NT2/D1 (cell line): ENCODE measurements around the gene PEPD.

Source experiments
- DNase-seq: peaks from one replicate; pipeline ENCODE4 v3.0.0-alpha.2; 2011; ENCODE audit warnings: low read depth, low spot score
- H3K27me3 ChIP-seq: 2 replicates; pipeline ENCODE4 v1.6.0; 2011; ENCODE audit warnings: mild to moderate bottlenecking; ENCODE audit not compliant: insufficient read length, insufficient read depth
- H3K36me3 ChIP-seq: 2 replicates; pipeline ENCODE4 v1.6.1; 2011; ENCODE audit warnings: mild to moderate bottlenecking, low read length, mixed read lengths; ENCODE audit not compliant: insufficient read depth, insufficient read length
- H3K4me1 ChIP-seq: 2 replicates; pipeline ENCODE4 v1.5.1; 2011; ENCODE audit not compliant: insufficient read depth, insufficient read length
- H3K4me3 ChIP-seq: 2 replicates; pipeline ENCODE4 v1.5.1; 2011; ENCODE audit warnings: low read depth; ENCODE audit not compliant: insufficient read length
- H3K9ac ChIP-seq: 2 replicates; pipeline ENCODE4 v1.6.0; 2011; ENCODE audit warnings: low read depth; ENCODE audit not compliant: insufficient read length
- H3K9me3 ChIP-seq: 2 replicates; pipeline ENCODE4 v1.5.1; 2011; ENCODE audit warnings: mild to moderate bottlenecking, low read length; ENCODE audit not compliant: insufficient read depth
- SUZ12 ChIP-seq: IDR thresholded peaks from 2 replicates; pipeline ENCODE4 v1.6.1; 2011; ENCODE audit not compliant: insufficient read length, insufficient read depth; ENCODE audit errors: extremely low read depth
- YY1 ChIP-seq: IDR thresholded peaks from 2 replicates; pipeline ENCODE4 v1.6.1; 2011; ENCODE audit not compliant: insufficient read length, insufficient read depth
- ZNF274 ChIP-seq: IDR thresholded peaks from 2 replicates; pipeline ENCODE4 v1.6.1; 2011; ENCODE audit warnings: mild to moderate bottlenecking, low read depth, low read length

PEPD gene

DNA sequence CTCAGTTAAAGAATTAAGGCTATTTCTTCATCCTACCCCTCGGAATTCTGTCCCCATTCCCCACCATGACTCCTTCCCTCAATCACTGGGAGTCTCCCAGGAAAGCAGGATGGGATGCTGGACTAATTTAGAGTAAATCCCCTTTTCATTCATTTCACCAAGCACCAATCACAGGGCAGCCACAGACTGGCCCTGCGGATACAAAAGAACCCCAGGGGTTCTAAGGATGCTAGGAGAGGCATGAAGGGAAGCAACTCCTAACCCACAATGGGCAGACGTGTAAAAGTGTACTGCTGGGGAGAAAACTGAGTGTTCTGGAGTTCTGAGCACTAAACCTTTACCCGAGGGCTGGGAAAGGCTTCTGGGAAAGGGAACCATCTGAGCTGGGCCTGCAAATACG, 3.0 kb downstream of the PEPD start:
- peaks cover 2% of the 10 kb centered on the region for H3K36me3 ChIP-seq
- no peaks in the 10 kb centered on the region for H3K9me3 ChIP-seq
- DNase-seq: no peak
- peaks cover 2% of the 10 kb centered on the region for H3K4me1 ChIP-seq
- no peak overlapping the region for H3K9ac ChIP-seq
- H3K27me3 ChIP-seq: no peaks in the 10 kb centered on the region
- TF ChIP-seq ZNF274: no peak
- TF ChIP-seq YY1: no peak
- TF ChIP-seq SUZ12: no peak
- H3K4me3 ChIP-seq: no peak overlapping the region

DNA sequence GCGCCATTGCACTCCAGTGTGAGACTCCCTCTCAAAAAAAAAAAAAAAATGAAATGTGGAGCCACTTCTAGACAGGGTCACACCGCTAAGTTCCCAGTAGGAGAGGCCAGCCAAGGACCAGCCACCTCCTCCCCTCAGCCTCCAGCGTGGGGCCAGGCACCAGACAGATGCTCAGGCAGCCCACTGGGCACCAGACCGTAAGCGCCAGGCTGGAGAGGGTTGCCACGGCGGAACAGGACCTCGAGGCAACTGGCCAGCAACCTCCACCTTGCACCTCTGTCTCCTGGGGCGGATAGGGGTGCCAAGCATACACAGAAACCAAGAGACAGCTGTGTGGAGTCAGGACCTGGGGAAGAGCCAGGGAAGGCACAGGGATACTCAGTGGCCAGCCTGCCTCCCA, 3.7 kb downstream of the PEPD start:
- Histone ChIP-seq H3K9me3 (no peaks in the 10 kb centered on the region), H3K36me3 (peaks cover 2% of the 10 kb centered on the region), H3K4me3 (no peak overlapping the region), H3K9ac (no peak overlapping the region), H3K4me1 (peaks cover under 1% of the 10 kb centered on the region), H3K27me3 (no peaks in the 10 kb centered on the region)
- DNase-seq: no peak
- no peak for TF ChIP-seq SUZ12
- no peak for TF ChIP-seq YY1
- TF ChIP-seq ZNF274: no peak

DNA sequence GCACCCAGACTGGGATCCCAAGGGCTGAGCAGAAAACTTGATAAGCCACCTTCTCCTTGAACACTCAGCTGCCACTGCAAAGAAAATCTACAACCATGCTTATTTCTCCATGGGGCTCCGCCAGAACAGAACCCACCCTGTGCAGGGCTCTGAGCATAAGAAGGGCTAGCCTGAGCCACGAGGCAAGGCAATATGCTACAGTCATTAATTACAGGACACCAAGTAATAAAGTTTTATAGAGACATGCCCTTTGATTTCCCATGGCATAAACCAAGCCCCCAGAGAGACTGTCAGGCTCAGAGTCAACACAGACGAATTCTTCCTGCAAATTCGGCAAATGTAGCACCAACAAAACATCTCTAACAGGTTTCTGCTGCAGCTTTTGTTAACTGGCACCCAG, 5.7 kb downstream of the PEPD start:
- Histone ChIP-seq H3K4me1 (peaks cover 5% of the 10 kb centered on the region), H3K36me3 (peaks cover 12% of the 10 kb centered on the region), H3K9ac (no peak overlapping the region), H3K27me3 (no peaks in the 10 kb centered on the region), H3K9me3 (no peaks in the 10 kb centered on the region), H3K4me3 (no peak overlapping the region)
- TF ChIP-seq YY1 (no peak), SUZ12 (no peak), ZNF274 (no peak)
- no peak for DNase-seq

- no peak overlapping the region for H3K4me3 ChIP-seq
- H3K27me3 ChIP-seq: no peaks in the 10 kb centered on the region
- H3K36me3 ChIP-seq: peaks cover 15% of the 10 kb centered on the region
- no peak for DNase-seq
- TF ChIP-seq YY1 (no peak), ZNF274 (no peak), SUZ12 (no peak)
- H3K4me1 ChIP-seq: peaks cover 6% of the 10 kb centered on the region
- H3K9me3 ChIP-seq: no peaks in the 10 kb centered on the region
- no peak overlapping the region for H3K9ac ChIP-seq
These were observed 6.6 kb downstream of the PEPD start for GRCh38 chr19:33514885-33515551.

GRCh38 chr19:33513424-33513823, 8.2 kb downstream of the PEPD start:
- no peak for DNase-seq

GRCh38 chr19:33512580-33513137, 8.9 kb downstream of the PEPD start:
- peaks cover 28% of the 10 kb centered on the region for H3K36me3 ChIP-seq
- H3K4me1 ChIP-seq: peaks cover 8% of the 10 kb centered on the region
- H3K9ac ChIP-seq: no peak overlapping the region
- H3K27me3 ChIP-seq: no peaks in the 10 kb centered on the region
- H3K9me3 ChIP-seq: no peaks in the 10 kb centered on the region
- no peak for DNase-seq
- TF ChIP-seq SUZ12 (no peak), YY1 (no peak), ZNF274 (no peak)
- no peak overlapping the region for H3K4me3 ChIP-seq

More at GRCh38 chr19:33513424-33513823, 8.2 kb downstream of the PEPD start:
- Histone ChIP-seq H3K27me3 (no peaks in the 10 kb centered on the region), H3K4me1 (peaks cover 6% of the 10 kb centered on the region), H3K4me3 (no peak overlapping the region), H3K36me3 (peaks cover 28% of the 10 kb centered on the region), H3K9me3 (no peaks in the 10 kb centered on the region), H3K9ac (no peak overlapping the region)
- TF ChIP-seq YY1 (no peak), SUZ12 (no peak), ZNF274 (no peak)

DNA sequence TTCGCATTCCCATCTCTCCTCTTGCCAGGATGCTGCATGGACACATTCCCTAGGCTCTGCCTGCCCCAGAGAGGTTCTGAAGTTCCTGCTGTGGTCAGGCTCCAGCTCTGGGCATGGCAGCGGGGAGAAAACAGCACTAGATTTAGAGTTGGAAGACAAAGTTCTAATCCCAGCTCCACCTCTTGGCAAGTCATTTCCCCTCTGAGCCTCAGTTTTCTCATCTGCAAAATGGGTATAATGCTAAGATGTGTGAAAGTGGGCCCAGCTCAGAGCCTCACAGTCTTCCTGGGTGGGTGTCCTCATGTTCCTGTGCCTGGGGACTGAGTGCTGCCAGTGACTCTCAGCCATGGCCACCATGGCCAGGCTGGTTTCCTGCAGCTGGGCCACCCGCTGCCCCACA, 9.6 kb downstream of the PEPD start:
- TF ChIP-seq YY1 (no peak), ZNF274 (no peak), SUZ12 (no peak)
- H3K9me3 ChIP-seq: no peaks in the 10 kb centered on the region
- H3K9ac ChIP-seq: no peak overlapping the region
- DNase-seq: no peak
- H3K4me1 ChIP-seq: peaks cover 11% of the 10 kb centered on the region
- H3K4me3 ChIP-seq: no peak overlapping the region
- H3K27me3 ChIP-seq: no peaks in the 10 kb centered on the region
- H3K36me3 ChIP-seq: peaks cover 28% of the 10 kb centered on the region

GRCh38 chr19:33511346-33511745, 10.2 kb downstream of the PEPD start:
- Histone ChIP-seq H3K36me3 (peaks cover 28% of the 10 kb centered on the region), H3K4me1 (peaks cover 11% of the 10 kb centered on the region), H3K9ac (no peak overlapping the region), H3K27me3 (no peaks in the 10 kb centered on the region), H3K9me3 (no peaks in the 10 kb centered on the region), H3K4me3 (no peak overlapping the region)
- TF ChIP-seq YY1 (no peak), ZNF274 (no peak), SUZ12 (no peak)
- DNase-seq: no peak
